Measurements from ENCODE around the gene NAV1. TPM values are rescaled to one million over a fixed set of nuclear protein-coding genes. Genes with fewer than 3 reads are reported as not detected.
A peak's percentile ranks its signal among the peaks of the same experiment; 100 is the strongest.

The NAV1 gene
- total and polyA plus RNA-seq, 9 of the 15 experiments (the other 6 are each of a cell fraction or from before 2014, with no cell fraction given): 0.91 to 16.8 (median 3.2) TPM

DNA sequence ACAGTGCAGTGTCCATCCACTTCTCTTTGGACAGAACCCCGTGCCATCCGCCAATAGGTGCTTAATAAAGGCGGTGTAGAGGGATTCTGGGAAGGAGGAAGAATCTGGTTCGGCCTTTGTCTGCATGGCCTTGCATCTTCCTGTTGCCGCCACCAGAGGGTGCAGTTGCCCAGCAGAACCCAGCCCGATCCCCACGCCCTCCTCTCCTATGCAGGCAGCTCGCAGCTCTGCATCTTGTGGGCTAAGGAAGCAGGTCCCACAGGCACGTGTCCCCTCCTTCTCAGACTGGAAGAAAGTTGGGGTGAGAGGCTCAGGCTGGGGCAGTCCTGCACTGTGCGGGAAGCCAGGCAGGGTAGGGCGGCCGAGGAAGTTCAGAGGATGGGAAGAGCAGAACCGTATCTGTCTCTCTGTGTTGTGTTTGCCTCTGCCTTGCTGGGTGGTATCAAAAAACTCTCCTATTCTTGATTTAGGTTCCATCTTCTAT lies 20.8 kb downstream of the NAV1 start (continued):
- TF ChIP-seq ZNF274 (IDR thresholded peaks at IDR 0.05; ENCODE audit: borderline replicate concordance, low read depth, low read length) (no peak), FOXO4 (CRISPR knock-in tag; IDR thresholded peaks at IDR 0.05) (0 out of 2 replicates have a peak, but pooled peaks have one; percentile 46), ELF4 (CRISPR knock-in tag; IDR thresholded peaks at IDR 0.05) (peak; percentile 10; the same call in 1 of the 2 replicates), ADNP (tag; IDR thresholded peaks at IDR 0.05) (no peak), GABPB1 (CRISPR knock-in tag; IDR thresholded peaks at IDR 0.05) (peak; percentile 83), ZNF347 (CRISPR knock-in tag; IDR thresholded peaks at IDR 0.05; ENCODE audit: low read depth) (no peak), PHF8 (IDR thresholded peaks at IDR 0.05; ENCODE audit: borderline replicate concordance, low read length) (no peak), IRF2 (CRISPR knock-in tag; IDR thresholded peaks at IDR 0.05) (no peak), ZKSCAN1 (IDR thresholded peaks at IDR 0.05; ENCODE audit: low read depth, low read length) (0 out of 2 replicates have a peak, but pooled peaks have one; percentile 53), CHD1 (IDR thresholded peaks at IDR 0.05; ENCODE audit: low read length) (no peak), ESRRA (IDR thresholded peaks at IDR 0.05; ENCODE audit: borderline replicate concordance, low read depth) (peak; percentile 64; the same call in 1 of the 2 replicates), CC2D1A (IDR thresholded peaks at IDR 0.05) (peak; percentile 98), TSC22D4 (tag; IDR thresholded peaks at IDR 0.05) (no peak), CHCHD3 (CRISPR knock-in tag; IDR thresholded peaks at IDR 0.05) (0 out of 2 replicates have a peak, but pooled peaks have one; percentile 63), NCOA1 (IDR thresholded peaks at IDR 0.05; ENCODE audit: low read depth) (no peak), ARNT (IDR thresholded peaks at IDR 0.05) (no peak), TAF15 (IDR thresholded peaks at IDR 0.05; ENCODE audit: low read depth, low read length) (no peak), RBM25 (IDR thresholded peaks at IDR 0.05; ENCODE audit: low read depth, low read length, severe bottlenecking) (no peak)
- TF ChIP-seq, protein P1, sequence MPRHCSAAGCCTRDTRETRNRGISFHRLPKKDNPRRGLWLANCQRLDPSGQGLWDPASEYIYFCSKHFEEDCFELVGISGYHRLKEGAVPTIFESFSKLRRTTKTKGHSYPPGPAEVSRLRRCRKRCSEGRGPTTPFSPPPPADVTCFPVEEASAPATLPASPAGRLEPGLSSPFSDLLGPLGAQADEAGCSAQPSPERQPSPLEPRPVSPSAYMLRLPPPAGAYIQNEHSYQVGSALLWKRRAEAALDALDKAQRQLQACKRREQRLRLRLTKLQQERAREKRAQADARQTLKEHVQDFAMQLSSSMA (CRISPR knock-in tag; IDR thresholded peaks at IDR 0.05): no peak
- TF ChIP-seq, protein P2, sequence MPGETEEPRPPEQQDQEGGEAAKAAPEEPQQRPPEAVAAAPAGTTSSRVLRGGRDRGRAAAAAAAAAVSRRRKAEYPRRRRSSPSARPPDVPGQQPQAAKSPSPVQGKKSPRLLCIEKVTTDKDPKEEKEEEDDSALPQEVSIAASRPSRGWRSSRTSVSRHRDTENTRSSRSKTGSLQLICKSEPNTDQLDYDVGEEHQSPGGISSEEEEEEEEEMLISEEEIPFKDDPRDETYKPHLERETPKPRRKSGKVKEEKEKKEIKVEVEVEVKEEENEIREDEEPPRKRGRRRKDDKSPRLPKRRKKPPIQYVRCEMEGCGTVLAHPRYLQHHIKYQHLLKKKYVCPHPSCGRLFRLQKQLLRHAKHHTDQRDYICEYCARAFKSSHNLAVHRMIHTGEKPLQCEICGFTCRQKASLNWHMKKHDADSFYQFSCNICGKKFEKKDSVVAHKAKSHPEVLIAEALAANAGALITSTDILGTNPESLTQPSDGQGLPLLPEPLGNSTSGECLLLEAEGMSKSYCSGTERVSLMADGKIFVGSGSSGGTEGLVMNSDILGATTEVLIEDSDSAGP (CRISPR knock-in tag; IDR thresholded peaks at IDR 0.05): no peak
- TF ChIP-seq, protein P3, sequence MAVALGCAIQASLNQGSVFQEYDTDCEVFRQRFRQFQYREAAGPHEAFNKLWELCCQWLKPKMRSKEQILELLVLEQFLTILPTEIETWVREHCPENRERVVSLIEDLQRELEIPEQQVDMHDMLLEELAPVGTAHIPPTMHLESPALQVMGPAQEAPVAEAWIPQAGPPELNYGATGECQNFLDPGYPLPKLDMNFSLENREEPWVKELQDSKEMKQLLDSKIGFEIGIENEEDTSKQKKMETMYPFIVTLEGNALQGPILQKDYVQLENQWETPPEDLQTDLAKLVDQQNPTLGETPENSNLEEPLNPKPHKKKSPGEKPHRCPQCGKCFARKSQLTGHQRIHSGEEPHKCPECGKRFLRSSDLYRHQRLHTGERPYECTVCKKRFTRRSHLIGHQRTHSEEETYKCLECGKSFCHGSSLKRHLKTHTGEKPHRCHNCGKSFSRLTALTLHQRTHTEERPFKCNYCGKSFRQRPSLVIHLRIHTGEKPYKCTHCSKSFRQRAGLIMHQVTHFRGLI (CRISPR knock-in tag; IDR thresholded peaks at IDR 0.05): no peak
- TF ChIP-seq, protein P4, sequence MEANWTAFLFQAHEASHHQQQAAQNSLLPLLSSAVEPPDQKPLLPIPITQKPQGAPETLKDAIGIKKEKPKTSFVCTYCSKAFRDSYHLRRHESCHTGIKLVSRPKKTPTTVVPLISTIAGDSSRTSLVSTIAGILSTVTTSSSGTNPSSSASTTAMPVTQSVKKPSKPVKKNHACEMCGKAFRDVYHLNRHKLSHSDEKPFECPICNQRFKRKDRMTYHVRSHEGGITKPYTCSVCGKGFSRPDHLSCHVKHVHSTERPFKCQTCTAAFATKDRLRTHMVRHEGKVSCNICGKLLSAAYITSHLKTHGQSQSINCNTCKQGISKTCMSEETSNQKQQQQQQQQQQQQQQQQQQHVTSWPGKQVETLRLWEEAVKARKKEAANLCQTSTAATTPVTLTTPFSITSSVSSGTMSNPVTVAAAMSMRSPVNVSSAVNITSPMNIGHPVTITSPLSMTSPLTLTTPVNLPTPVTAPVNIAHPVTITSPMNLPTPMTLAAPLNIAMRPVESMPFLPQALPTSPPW (CRISPR knock-in tag; IDR thresholded peaks at IDR 0.05): peak; percentile 69

Data from K562 (cell line).